RWPE2 (cell line): ENCODE data around the gene TKFC.

ENCODE experiments used
- ATAC-seq: fragments of 200-7000 bp; cut with Tn5 transposase; 3 replicates; pipeline ENCODE4 v1.9.1; 2021; ENCODE audit warnings: low read depth
- DNase-seq: peaks from one replicate; pipeline ENCODE4 v3.0.0-alpha.2; 2020; ENCODE audit warnings: low spot score
- H3K27ac ChIP-seq: fragments of 450-650 bp; 2 replicates; pipeline ENCODE4 v1.5.1; 2017; ENCODE audit warnings: mild to moderate bottlenecking; ENCODE audit not compliant: poor library complexity, severe bottlenecking
- H3K27me3 ChIP-seq: fragments of 250-450 bp; sonication (Bioruptor Pico); 2 replicates; pipeline ENCODE4 v1.5.1; 2021; ENCODE audit warnings: mild to moderate bottlenecking, moderate library complexity; ENCODE audit not compliant: insufficient read depth, poor library complexity, severe bottlenecking
- H3K36me3 ChIP-seq: fragments of 250-450 bp; sonication (Bioruptor Pico); 2 replicates; pipeline ENCODE4 v1.5.1; 2020; ENCODE audit warnings: low read depth, mild to moderate bottlenecking, moderate library complexity
- H3K4me1 ChIP-seq: fragments of 250-450 bp; sonication (Bioruptor Pico); 2 replicates; pipeline ENCODE4 v1.5.1; 2021; ENCODE audit warnings: mild to moderate bottlenecking, moderate library complexity; ENCODE audit not compliant: insufficient read depth, poor library complexity, severe bottlenecking
- H3K4me3 ChIP-seq: fragments of 250-450 bp; sonication (Bioruptor Pico); 2 replicates; pipeline ENCODE4 v1.5.1; 2021; ENCODE audit warnings: mild to moderate bottlenecking, moderate library complexity; ENCODE audit not compliant: severe bottlenecking
- H3K9me3 ChIP-seq: fragments of 250-450 bp; sonication (Bioruptor Pico); 2 replicates; pipeline ENCODE4 v1.5.1; 2021; ENCODE audit warnings: mild to moderate bottlenecking, moderate library complexity; ENCODE audit not compliant: severe bottlenecking
- TF ChIP-seq, protein P1 (sequence below): fragments of 450-650 bp; IDR thresholded peaks from one replicate; pipeline ENCODE4 v1.5.1; 2017; ENCODE audit warnings: mild to moderate bottlenecking, moderate library complexity; ENCODE audit not compliant: poor library complexity, severe bottlenecking

The TKFC gene

DNA sequence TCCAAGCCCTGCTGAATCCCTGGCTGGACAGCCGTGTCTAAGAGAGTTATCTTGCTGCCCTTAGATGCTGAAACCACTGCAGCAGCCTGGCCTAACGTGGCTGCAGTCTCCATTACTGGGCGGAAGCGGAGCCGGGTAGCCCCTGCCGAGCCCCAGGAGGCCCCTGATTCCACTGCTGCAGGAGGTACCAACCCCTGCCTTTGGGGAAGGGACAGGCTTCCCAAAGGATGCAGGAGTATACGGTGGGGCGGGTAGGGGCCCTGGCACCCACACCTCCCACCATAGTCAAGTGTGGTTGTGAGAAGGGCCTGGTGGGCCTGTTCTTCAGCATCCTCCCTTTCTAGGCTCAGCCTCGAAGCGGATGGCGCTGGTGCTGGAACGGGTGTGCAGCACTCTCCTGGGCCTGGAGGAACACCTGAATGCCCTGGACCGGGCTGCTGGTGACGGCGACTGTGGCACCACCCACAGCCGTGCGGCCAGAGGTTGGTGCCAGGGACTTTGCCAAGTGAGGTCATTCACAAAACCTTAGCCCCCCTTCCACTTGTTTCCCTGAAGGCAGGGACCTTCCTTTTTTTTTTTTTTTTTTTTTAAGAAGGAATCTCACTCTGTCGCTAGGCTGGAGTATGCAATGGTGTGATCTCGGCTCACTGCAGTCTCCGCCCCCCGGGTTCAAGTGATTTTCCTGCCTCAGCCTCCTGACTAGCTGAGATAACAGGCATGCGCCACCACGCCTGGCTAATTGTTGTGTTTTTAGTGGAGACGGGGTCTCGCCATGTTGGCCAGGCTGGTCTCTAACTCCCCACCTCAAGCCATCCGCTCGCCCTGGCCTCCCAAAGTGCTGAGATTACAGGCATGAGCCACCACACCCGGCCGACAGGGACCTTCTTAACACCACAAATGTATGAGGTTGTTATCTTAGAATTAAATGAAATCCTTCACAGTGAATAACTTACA lies 11.0 kb downstream of the TKFC start:
- no peak overlapping the region for H3K4me3 ChIP-seq
- H3K27me3 ChIP-seq = no peaks in the 10 kb centered on the region
- H3K36me3 ChIP-seq = peaks cover 15% of the 10 kb centered on the region
- TF ChIP-seq, protein P1, sequence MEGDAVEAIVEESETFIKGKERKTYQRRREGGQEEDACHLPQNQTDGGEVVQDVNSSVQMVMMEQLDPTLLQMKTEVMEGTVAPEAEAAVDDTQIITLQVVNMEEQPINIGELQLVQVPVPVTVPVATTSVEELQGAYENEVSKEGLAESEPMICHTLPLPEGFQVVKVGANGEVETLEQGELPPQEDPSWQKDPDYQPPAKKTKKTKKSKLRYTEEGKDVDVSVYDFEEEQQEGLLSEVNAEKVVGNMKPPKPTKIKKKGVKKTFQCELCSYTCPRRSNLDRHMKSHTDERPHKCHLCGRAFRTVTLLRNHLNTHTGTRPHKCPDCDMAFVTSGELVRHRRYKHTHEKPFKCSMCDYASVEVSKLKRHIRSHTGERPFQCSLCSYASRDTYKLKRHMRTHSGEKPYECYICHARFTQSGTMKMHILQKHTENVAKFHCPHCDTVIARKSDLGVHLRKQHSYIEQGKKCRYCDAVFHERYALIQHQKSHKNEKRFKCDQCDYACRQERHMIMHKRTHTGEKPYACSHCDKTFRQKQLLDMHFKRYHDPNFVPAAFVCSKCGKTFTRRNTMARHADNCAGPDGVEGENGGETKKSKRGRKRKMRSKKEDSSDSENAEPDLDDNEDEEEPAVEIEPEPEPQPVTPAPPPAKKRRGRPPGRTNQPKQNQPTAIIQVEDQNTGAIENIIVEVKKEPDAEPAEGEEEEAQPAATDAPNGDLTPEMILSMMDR = no peak
- H3K4me1 ChIP-seq = peaks cover under 1% of the 10 kb centered on the region
- H3K27ac ChIP-seq = no peak overlapping the region
- DNase-seq (no peak), ATAC-seq (no peak)
- H3K9me3 ChIP-seq = no peaks in the 10 kb centered on the region

DNA sequence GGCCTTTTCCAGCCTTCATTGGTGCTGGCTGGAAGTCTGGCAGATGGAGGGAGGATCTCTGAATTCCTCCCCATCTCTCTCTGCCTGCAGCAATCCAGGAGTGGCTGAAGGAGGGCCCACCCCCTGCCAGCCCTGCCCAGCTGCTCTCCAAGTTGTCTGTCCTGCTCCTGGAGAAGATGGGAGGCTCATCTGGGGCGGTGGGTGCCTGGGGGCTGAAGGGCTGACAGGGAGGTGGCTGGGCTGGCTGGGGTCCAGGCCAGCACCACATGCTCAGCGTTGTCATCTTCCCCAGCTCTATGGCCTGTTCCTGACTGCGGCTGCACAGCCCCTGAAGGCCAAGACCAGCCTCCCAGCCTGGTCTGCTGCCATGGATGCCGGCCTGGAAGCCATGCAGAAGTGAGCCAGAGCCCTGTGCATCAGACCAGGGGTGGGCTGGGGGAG lies 12.2 kb downstream of the TKFC start:
- DNase-seq (no peak), ATAC-seq (no peak)
- TF ChIP-seq, protein P1 = no peak
- Histone ChIP-seq H3K4me1 (peaks cover 5% of the 10 kb centered on the region), H3K9me3 (no peaks in the 10 kb centered on the region), H3K27me3 (no peaks in the 10 kb centered on the region), H3K27ac (no peak overlapping the region), H3K36me3 (peaks cover 11% of the 10 kb centered on the region), H3K4me3 (no peak overlapping the region)

DNA sequence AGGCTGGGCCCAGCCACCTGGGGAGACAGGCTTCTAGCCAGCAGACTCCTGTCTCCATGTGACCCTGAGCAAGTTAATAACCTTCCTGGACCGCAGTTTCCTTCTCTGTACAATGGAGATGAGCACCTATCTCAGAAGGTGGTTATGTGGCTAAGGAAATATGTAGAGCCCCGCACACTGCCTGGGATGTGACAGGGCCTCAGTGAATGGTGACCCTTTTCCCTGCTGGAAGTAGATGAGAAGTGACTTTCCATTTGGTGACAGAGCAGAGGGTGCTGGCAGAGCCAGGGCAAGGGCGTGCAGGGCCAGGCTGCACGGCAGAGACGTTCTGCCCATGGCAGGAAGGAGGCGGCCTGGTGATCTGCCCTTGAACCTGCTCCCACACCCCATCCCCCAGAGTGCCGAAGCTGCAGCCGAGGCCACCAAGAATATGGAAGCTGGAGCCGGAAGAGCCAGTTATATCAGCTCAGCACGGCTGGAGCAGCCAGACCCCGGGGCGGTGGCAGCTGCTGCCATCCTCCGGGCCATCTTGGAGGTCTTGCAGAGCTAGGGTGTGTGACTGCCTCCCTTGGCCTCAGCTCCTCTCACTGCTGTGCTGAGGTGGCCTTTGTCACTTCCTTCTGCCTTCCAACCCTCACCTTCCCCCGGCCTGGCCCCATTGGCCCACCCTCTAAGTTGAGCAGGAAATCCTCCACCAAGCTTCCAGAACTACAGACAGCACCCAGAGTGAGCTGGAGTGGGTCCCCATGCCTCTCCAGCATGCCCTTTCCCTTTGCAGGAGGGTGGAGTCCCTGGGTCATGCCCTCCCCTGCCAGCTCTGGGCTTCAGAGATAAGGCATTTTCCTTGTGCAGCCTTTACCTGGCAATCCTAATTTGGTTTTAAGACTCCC lies 13.2 kb downstream of the TKFC start:
- TF ChIP-seq, protein P1 = no peak
- peaks cover 5% of the 10 kb centered on the region for H3K4me1 ChIP-seq
- no peak for DNase-seq

DNA sequence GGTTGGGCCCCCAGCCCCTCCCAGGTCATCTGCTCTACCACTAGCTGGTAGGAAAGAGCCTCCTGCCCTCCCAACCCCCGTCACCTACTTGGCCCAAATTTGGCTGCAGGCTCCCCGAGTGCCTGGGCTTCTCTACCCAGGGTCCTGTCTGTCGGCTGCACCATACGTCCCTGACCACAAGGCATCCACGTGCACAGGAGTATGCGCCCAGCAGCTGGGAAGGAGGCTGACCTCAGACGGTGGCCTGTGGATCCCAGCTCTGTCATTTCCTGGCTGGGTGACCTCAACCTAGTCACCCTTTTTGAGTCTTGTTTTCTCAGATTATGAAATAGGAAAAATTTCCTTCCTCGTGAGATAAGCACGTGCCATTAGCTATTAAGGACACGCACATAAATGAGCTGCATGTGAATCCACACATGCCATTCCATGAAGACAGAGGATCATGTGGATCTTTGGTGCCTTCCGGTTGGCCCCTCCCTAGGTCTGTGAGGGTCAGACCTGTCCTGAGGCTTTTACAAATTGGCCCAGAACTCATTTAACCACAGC lies 15.0 kb downstream of the TKFC start:
- Histone ChIP-seq H3K36me3 (peaks cover 19% of the 10 kb centered on the region), H3K4me3 (no peak overlapping the region), H3K27me3 (no peaks in the 10 kb centered on the region), H3K9me3 (no peaks in the 10 kb centered on the region), H3K4me1 (peaks cover 5% of the 10 kb centered on the region), H3K27ac (no peak overlapping the region)
- no peak for DNase-seq
- no peak for ATAC-seq
- TF ChIP-seq, protein P1 = no peak

More for the DNA sequence above, 13.2 kb downstream of the TKFC start:
- Histone ChIP-seq H3K27ac (no peak overlapping the region), H3K9me3 (no peaks in the 10 kb centered on the region), H3K27me3 (no peaks in the 10 kb centered on the region), H3K36me3 (peaks cover 15% of the 10 kb centered on the region), H3K4me3 (no peak overlapping the region)
- ATAC-seq = no peak
